AG09309 (cell line): ENCODE measurements around the gene HS3ST1.

Experiments used
- DNase-seq: peaks from one replicate; pipeline ENCODE4 v3.0.0-alpha.2; 2010; ENCODE audit warnings: low read depth
- H3K4me3 ChIP-seq: 2 replicates; pipeline ENCODE4 v1.5.1; 2011; ENCODE audit warnings: mild to moderate bottlenecking, low read depth, low read length, moderate library complexity; ENCODE audit not compliant: control insufficient read depth
- TF ChIP-seq, protein P1 (sequence below): IDR thresholded peaks from 2 replicates; pipeline ENCODE4 v1.5.1; 2011; ENCODE audit warnings: mild to moderate bottlenecking, low read depth, low read length, inconsistent platforms; ENCODE audit not compliant: insufficient read depth, control insufficient read depth; ENCODE audit errors: missing control alignments

HS3ST1 gene

DNA sequence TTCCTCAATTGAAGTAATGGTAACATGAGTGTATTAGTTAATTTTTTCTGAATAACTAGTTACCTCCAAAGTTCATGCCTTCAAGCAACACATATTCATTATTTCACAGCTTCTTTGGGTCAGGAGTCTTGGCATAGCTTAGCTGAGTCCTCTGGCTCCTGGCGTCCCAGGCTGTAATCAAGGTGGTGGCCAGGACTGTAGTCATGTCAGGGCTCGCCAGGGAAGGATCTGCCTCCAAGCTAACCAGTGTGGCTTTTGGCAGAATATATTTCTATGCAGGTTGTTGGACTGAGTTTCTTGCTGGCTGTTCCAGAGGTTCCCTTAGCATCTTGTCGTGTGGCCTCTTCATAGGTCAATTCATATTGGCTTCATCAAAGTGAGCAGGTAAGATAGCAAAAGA, 10.0 kb upstream of the HS3ST1 start:
- no peak for DNase-seq
- no peak overlapping the region for H3K4me3 ChIP-seq
- TF ChIP-seq, protein P1, sequence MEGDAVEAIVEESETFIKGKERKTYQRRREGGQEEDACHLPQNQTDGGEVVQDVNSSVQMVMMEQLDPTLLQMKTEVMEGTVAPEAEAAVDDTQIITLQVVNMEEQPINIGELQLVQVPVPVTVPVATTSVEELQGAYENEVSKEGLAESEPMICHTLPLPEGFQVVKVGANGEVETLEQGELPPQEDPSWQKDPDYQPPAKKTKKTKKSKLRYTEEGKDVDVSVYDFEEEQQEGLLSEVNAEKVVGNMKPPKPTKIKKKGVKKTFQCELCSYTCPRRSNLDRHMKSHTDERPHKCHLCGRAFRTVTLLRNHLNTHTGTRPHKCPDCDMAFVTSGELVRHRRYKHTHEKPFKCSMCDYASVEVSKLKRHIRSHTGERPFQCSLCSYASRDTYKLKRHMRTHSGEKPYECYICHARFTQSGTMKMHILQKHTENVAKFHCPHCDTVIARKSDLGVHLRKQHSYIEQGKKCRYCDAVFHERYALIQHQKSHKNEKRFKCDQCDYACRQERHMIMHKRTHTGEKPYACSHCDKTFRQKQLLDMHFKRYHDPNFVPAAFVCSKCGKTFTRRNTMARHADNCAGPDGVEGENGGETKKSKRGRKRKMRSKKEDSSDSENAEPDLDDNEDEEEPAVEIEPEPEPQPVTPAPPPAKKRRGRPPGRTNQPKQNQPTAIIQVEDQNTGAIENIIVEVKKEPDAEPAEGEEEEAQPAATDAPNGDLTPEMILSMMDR = no peak

DNA sequence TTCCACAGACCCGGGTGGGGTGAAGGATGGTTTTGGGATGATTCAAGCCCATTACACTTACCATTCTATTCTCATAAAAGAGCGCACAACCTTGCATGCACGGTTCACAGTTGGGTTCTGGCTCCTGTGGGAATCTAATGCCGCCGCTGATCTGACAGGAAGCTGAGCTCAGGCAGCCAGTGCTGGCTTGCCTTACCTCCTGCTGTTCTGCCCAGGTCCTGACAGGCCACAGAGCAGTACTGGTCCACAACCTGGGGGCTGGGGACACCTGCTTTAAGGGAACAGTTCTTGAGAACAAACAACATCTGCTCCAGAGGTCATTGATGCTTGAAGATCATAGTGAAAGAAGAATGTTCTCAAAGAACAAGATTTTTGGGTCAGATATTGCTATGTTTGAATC, 8.0 kb upstream of the HS3ST1 start:
- TF ChIP-seq, protein P1 = no peak
- H3K4me3 ChIP-seq = no peak overlapping the region
- DNase-seq = no peak

DNA sequence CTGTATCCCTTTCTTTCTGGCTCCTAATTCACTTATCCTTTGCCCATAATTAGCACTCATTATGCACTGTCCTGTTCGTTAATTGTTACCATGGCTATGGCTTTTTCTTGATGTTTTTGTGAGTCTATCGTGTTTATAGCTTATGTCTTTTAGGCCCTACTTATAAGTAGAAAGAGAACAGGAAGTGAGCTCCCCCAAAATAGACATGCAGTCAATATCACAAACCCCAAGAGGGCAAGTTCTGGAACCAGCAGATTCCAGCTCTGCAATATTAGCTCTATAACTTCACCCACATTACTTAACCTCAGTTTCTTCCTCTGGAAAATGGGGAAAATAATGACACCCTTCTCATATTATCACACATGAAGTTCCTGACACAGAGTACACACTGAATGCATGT, 7.4 kb upstream of the HS3ST1 start:
- TF ChIP-seq, protein P1 = no peak
- no peak for DNase-seq
- H3K4me3 ChIP-seq = no peak overlapping the region

DNA sequence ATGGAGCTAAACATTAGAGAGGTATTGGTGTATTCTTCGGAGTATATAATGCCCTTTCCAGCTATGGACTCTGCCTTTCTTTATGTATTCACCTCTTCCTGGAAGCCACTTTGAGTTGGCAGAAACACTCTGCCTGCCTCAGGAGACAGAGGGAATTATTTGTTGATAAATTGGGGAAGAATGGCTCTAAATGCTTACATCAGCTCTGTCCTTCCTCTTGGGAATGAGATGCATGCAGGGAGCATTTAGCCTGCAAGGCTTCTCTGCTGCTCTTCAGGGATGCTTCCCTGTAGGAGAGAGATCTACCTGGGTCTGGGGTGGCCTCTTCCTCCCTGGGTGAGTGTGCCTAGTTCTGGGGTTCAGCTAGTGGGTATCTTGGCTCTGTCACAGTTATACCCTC, 6.9 kb upstream of the HS3ST1 start:
- DNase-seq = no peak
- TF ChIP-seq, protein P1 = no peak
- no peak overlapping the region for H3K4me3 ChIP-seq

DNA sequence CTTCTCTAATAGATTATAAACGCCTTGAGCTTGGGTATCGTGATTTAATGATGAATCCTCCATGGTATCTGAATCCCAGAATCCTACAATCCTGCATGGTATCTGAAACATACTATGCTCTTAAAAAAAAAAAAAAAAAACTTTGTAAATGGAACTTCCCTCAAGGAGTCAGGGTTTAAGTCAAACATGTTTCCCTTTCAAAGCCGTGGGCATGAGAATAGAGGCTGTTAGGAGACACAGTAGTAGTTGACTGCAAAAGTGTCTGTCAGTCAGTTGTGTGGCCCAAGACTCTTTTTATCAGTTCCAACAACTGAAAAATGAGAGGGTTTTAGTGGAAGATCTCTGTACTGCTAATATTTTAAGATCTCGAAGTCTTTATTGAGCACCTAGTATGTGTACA, 2.4 kb upstream of the HS3ST1 start:
- TF ChIP-seq, protein P1 = no peak
- DNase-seq = no peak
- H3K4me3 ChIP-seq = no peak overlapping the region

DNA sequence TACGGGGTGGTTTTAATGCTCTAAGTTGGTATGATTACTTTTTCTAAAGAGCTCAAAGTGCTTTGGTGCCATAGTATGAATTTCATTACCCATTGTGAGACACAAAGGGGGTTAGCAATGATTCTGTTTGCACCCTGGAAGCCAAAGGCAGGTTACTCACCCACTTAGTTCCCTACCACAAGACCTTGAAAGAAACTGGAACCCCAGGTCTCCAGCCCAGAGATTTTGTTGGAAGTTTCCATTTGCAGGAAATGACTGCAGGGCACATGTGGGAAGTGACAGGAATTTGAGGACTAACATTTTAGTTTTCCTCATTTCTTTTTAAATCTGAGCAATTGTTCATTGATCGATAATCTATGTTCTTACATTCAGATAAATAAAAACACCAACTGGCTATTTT, 1.8 kb upstream of the HS3ST1 start:
- no peak overlapping the region for H3K4me3 ChIP-seq
- DNase-seq = no peak
- TF ChIP-seq, protein P1 = no peak

DNA sequence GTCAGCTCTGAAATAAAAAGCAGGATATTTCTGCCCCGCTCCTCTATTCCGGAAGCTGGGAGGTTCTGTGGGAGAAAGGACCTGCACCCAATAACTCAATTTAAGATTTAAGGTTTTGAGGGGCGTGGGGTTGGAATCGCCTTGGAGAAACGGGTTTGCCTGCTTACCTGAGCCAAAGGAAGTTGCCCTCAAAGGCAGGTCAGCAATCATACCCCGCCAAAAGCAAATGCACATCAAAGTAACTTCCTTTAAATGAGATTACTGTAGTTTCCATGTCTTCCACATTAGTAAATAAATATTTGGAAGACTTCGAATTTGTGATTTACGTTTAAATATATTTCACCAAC, 978 bp upstream of the HS3ST1 start:
- no peak overlapping the region for H3K4me3 ChIP-seq
- TF ChIP-seq, protein P1 = no peak
- no peak for DNase-seq
